HepG2 (cell line): ENCODE results near the gene LBX2. TPM values are rescaled to one million over a fixed set of nuclear protein-coding genes. Genes with fewer than 3 reads are reported as not detected.

Experiments used
- ATAC-seq: fragments of 200-7000 bp; cut with Tn5 transposase; 3 replicates; pipeline ENCODE4 v1.9.1; 2020; ENCODE audit warnings: mild to moderate bottlenecking, moderate library complexity
- BruUV-seq: library from RNA; stranded (reverse); fragments of 400-500 nt; replicated peaks from 2 replicates; lab custom pipeline; 2021; lab: Mats Ljungman, UMichigan
- CTCF ChIA-PET: fragments of 300-600 bp; formaldehyde crosslinking; extraction: SDS; loops from one replicate; lab custom pipeline; 2021; ENCODE audit warnings: low total read pairs, inconsistent platforms, low intra/inter-chr PET ratio; lab: Yijun Ruan, JAX
- POLR2A ChIA-PET: fragments of 350-600 bp; sonication (Branson Sonifier 250); formaldehyde crosslinking; loops from one replicate; lab custom pipeline; 2020; ENCODE audit warnings: antibody characterized with exemption, inconsistent platforms; lab: Yijun Ruan, JAX
- DNase-seq: peaks from one replicate; pipeline ENCODE4 v3.0.0-alpha.2; 2015; ENCODE audit warnings: low spot score
- FAIRE-seq: peaks from 3 replicates; lab custom pipeline; 2011; peaks lifted over from hg19 to GRCh38; lab: Jason Lieb, UNC
- H2AFZ ChIP-seq: one replicate; pipeline ENCODE4 v1.6.1; 2011; ENCODE audit warnings: low read length, inconsistent platforms
- H3K27ac ChIP-seq: fragments of 300-600 bp; 3 replicates; pipeline ENCODE4 v1.8.0; 2011; ENCODE audit warnings: mixed run types, mild to moderate bottlenecking, mixed read lengths, low read length, inconsistent platforms; ENCODE audit not compliant: insufficient read depth; ENCODE audit errors: extremely low read length
- H3K27me3 ChIP-seq, 2 experiments: fragments of 200-600 bp in 1 of 2; 2 replicates in 1 of 2; 3 replicates in 1 of 2; pipeline versions ENCODE4 v1.6.0 to v1.8.0; 2011; ENCODE audit warnings: low read length in 2 of 2, mild to moderate bottlenecking in 2 of 2, moderate library complexity in 2 of 2, inconsistent platforms in 1 of 2; ENCODE audit not compliant: insufficient read depth in 2 of 2, control insufficient read depth in 1 of 2
- H3K36me3 ChIP-seq, 2 experiments: fragments of 200-600 bp in 1 of 2; replicated peaks in 1 of 2; 2 replicates in 1 of 2; 3 replicates in 1 of 2; pipeline versions ENCODE4 v1.5.1 to v1.8.0; 2011; ENCODE audit warnings: low read length in 2 of 2, inconsistent platforms in 1 of 2; ENCODE audit not compliant: insufficient read depth in 2 of 2, control insufficient read depth in 1 of 2
- H3K4me1 ChIP-seq: 2 replicates; pipeline ENCODE4 v1.5.1; 2012; ENCODE audit warnings: low read length, inconsistent platforms; ENCODE audit not compliant: insufficient read depth
- H3K4me2 ChIP-seq: 2 replicates; pipeline ENCODE4 v1.6.0; 2011; ENCODE audit warnings: low read depth, low read length, inconsistent platforms
- H3K4me3 ChIP-seq, 3 experiments: fragments of 200-600 bp in 1 of 3; sonication (generic), shearing (Covaris generic) in 1 of 3; replicated peaks in 1 of 3; 2 replicates each; pipeline ENCODE4 v1.5.1; 2011 to 2016; ENCODE audit warnings: low read length in 3 of 3, inconsistent platforms in 2 of 3, low read depth in 2 of 3, mild to moderate bottlenecking in 2 of 3, control low read depth in 1 of 3, mixed read lengths in 1 of 3; ENCODE audit not compliant: insufficient read depth in 1 of 3
- H3K79me2 ChIP-seq: one replicate; pipeline ENCODE4 v1.6.1; 2011; ENCODE audit warnings: low read length, inconsistent platforms; ENCODE audit not compliant: insufficient read depth
- H3K9ac ChIP-seq: 2 replicates; pipeline ENCODE4 v1.6.0; 2011; ENCODE audit warnings: mild to moderate bottlenecking, low read depth, low read length, inconsistent platforms; ENCODE audit not compliant: insufficient read depth
- H3K9me3 ChIP-seq: 2 replicates; pipeline ENCODE4 v1.5.1; 2012; ENCODE audit warnings: mild to moderate bottlenecking, low read length
- H4K20me1 ChIP-seq: 2 replicates; pipeline ENCODE4 v1.6.0; 2011; ENCODE audit warnings: inconsistent platforms, mild to moderate bottlenecking, low read length, moderate library complexity; ENCODE audit not compliant: insufficient read depth
- NR3C1 ChIP-seq: sonication (generic); formaldehyde crosslinking; IDR thresholded peaks from 2 replicates; pipeline ENCODE4 v1.4.0; 2020; ENCODE audit warnings: missing genetic modification reagents
- ZNF577 ChIP-seq: sonication (generic); formaldehyde crosslinking; IDR thresholded peaks from 2 replicates; pipeline ENCODE4 v1.4.0; 2020; ENCODE audit warnings: mild to moderate bottlenecking, low read depth, missing genetic modification reagents, borderline replicate concordance
- ZNF660 ChIP-seq: sonication (generic); formaldehyde crosslinking; IDR thresholded peaks from 2 replicates; pipeline ENCODE4 v1.5.1; 2020; ENCODE audit warnings: mild to moderate bottlenecking, low read depth, missing genetic modification reagents, borderline replicate concordance
- ZSCAN20 ChIP-seq: sonication (generic); formaldehyde crosslinking; IDR thresholded peaks from 2 replicates; pipeline ENCODE4 v1.4.0; 2020; ENCODE audit warnings: missing genetic modification reagents, mild to moderate bottlenecking, borderline replicate concordance
- WGBS: methylation state at CpG from one replicate; pipeline ENCODE4 v1.1.6; 2017; ENCODE audit warnings: low lambda C conversion rate; 5-methylcytosine and 5-hydroxymethylcytosine counted together
- in situ Hi-C: cut with HindIII; loops from 2 replicates; pipeline ENCODE4 v1.10.0; 2017; ENCODE audit warnings: low pct_unique_long_range_greater_than_20kb; ENCODE audit not compliant: extremely low pct_ligation_motif_present
- intact Hi-C: fragments of 100-400 bp; cut with micrococcal nuclease; formaldehyde crosslinking; loops from one replicate; pipeline ENCODE4 v1.10.0; 2022; ENCODE audit not compliant: unreplicated experiment
- polyA plus RNA-seq, 8 experiments: library from polyadenylated mRNA; depleted of rRNA in 3 of 8; stranded (reverse) in 7 of 8; unstranded in 1 of 8; fragments of >200 nt; fragmentation: Illumina TruSeq in 4 of 8; extraction: Trizol in 4 of 8; gene quantifications; 2 replicates each; pipeline versions ENCODE4 v1.2.1 to v1.2.3, GENCODE V29; 2011 to 2016; ENCODE audit warnings: low read depth in 4 of 8, missing spikeins in 1 of 8, mixed read lengths in 1 of 8; ENCODE audit not compliant: insufficient read depth in 1 of 8
- total RNA-seq, 5 experiments: library from RNA; depleted of rRNA; stranded (reverse); fragments of >200 nt; fragmentation: Illumina TruSeq; extraction: Trizol; gene quantifications; 2 replicates each; pipeline ENCODE4 v1.2.3, GENCODE V29; 2016; ENCODE audit warnings: low read depth in 1 of 5
- TF ChIP-seq, protein P1 (sequence below): sonication (generic); formaldehyde crosslinking; IDR thresholded peaks from 2 replicates; pipeline ENCODE4 v1.4.0; 2020; ENCODE audit warnings: missing genetic modification reagents
- TF ChIP-seq, protein P2 (sequence below): sonication (generic); formaldehyde crosslinking; IDR thresholded peaks from 2 replicates; pipeline ENCODE4 v1.5.0; 2020; ENCODE audit warnings: missing genetic modification reagents
- TF ChIP-seq, protein P3 (sequence below): sonication (generic); formaldehyde crosslinking; IDR thresholded peaks from 2 replicates; pipeline ENCODE4 v1.4.0; 2020; ENCODE audit warnings: missing genetic modification reagents; ENCODE audit errors: not compliant biosample characterization

The LBX2 gene
- total and polyA plus RNA-seq, 2 of the 13 experiments (the other 11 are each of a cell fraction or from before 2014, with no cell fraction given) = 6.4 to 8.1 TPM

DNA sequence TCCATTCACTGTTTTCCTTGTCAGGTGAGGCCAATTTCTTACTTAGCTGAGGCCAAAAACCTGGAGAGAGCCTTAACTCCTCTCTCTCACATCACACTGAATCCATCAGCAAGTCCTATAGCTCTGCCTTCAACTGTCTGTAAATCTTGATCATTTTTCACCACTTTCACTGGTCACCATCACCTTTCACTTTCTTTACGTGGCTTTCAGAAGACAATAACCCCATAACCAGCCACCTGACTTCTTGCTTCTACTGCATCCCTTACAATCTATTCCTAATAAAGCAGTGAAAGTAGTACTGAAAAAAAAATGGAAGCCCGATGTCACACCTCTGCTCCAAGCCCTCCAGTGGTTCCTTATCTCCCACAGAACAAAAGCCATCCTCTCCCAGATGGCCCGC, 46.6 kb upstream of the LBX2 start:
- Histone ChIP-seq H3K9ac (no peak overlapping the region), H3K36me3 (no peaks in the 10 kb centered on the region), H3K9me3 (no peaks in the 10 kb centered on the region), H3K27me3 (peaks cover 0 to 27% of the 10 kb centered on the region in 2 experiments; a peak in 2 of 5 replicates), H3K4me3 (no peak overlapping the region), H3K4me2 (no peak overlapping the region), H3K4me1 (peaks cover 24% of the 10 kb centered on the region), H4K20me1 (no peaks in the 10 kb centered on the region), H2AFZ (no peak overlapping the region), H3K79me2 (no peaks in the 10 kb centered on the region)
- WGBS = 27% methylated on average over 3 of the region's 3 CpGs
- intact Hi-C loops (no loop called here), in situ Hi-C loops (no loop called here)
- FAIRE-seq (no peak), DNase-seq (no peak), ATAC-seq (no peak)
- ChIA-PET POLR2A (no interaction called here), CTCF (no interaction called here)
- BruUV-seq = no TSS peak
- TF ChIP-seq ZNF577 (CRISPR knock-in tag) (no peak), NR3C1 (CRISPR knock-in tag) (no peak), ZSCAN20 (CRISPR knock-in tag) (no peak), ZNF660 (CRISPR knock-in tag) (no peak)
- TF ChIP-seq, protein P1, sequence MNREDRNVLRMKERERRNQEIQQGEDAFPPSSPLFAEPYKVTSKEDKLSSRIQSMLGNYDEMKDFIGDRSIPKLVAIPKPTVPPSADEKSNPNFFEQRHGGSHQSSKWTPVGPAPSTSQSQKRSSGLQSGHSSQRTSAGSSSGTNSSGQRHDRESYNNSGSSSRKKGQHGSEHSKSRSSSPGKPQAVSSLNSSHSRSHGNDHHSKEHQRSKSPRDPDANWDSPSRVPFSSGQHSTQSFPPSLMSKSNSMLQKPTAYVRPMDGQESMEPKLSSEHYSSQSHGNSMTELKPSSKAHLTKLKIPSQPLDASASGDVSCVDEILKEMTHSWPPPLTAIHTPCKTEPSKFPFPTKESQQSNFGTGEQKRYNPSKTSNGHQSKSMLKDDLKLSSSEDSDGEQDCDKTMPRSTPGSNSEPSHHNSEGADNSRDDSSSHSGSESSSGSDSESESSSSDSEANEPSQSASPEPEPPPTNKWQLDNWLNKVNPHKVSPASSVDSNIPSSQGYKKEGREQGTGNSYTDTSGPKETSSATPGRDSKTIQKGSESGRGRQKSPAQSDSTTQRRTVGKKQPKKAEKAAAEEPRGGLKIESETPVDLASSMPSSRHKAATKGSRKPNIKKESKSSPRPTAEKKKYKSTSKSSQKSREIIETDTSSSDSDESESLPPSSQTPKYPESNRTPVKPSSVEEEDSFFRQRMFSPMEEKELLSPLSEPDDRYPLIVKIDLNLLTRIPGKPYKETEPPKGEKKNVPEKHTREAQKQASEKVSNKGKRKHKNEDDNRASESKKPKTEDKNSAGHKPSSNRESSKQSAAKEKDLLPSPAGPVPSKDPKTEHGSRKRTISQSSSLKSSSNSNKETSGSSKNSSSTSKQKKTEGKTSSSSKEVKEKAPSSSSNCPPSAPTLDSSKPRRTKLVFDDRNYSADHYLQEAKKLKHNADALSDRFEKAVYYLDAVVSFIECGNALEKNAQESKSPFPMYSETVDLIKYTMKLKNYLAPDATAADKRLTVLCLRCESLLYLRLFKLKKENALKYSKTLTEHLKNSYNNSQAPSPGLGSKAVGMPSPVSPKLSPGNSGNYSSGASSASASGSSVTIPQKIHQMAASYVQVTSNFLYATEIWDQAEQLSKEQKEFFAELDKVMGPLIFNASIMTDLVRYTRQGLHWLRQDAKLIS (CRISPR knock-in tag) = no peak
- TF ChIP-seq, protein P2, sequence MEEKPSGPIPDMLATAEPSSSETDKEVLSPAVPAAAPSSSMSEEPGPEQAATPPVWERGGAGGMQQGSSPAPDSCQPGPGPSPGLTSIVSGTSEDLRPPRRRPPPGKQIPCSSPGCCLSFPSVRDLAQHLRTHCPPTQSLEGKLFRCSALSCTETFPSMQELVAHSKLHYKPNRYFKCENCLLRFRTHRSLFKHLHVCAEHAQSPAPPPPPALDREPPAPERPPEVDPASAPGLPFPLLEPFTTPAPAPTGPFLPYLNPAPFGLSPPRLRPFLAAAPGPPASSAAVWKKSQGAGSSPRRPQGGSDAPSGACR = no peak
- TF ChIP-seq, protein P3, sequence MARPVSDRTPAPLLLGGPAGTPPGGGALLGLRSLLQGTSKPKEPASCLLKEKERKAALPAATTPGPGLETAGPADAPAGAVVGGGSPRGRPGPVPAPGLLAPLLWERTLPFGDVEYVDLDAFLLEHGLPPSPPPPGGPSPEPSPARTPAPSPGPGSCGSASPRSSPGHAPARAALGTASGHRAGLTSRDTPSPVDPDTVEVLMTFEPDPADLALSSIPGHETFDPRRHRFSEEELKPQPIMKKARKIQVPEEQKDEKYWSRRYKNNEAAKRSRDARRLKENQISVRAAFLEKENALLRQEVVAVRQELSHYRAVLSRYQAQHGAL (CRISPR knock-in tag) = no peak
- TF ChIP-seq, all 625 proteins: peak for 0
- no peak overlapping the region for H3K27ac ChIP-seq
